ENCODE data around the gene HSPA1A.

GRCh38 chr6:31834367-31835250 is 19.3 kb downstream of the HSPA1A start:
- TF ChIP-seq, protein P1, sequence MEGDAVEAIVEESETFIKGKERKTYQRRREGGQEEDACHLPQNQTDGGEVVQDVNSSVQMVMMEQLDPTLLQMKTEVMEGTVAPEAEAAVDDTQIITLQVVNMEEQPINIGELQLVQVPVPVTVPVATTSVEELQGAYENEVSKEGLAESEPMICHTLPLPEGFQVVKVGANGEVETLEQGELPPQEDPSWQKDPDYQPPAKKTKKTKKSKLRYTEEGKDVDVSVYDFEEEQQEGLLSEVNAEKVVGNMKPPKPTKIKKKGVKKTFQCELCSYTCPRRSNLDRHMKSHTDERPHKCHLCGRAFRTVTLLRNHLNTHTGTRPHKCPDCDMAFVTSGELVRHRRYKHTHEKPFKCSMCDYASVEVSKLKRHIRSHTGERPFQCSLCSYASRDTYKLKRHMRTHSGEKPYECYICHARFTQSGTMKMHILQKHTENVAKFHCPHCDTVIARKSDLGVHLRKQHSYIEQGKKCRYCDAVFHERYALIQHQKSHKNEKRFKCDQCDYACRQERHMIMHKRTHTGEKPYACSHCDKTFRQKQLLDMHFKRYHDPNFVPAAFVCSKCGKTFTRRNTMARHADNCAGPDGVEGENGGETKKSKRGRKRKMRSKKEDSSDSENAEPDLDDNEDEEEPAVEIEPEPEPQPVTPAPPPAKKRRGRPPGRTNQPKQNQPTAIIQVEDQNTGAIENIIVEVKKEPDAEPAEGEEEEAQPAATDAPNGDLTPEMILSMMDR (conservative IDR thresholded peaks at IDR 0.05; ENCODE audit: low read length) = no peak
- TF ChIP-seq EZH2phosphoT487 (IDR thresholded peaks at IDR 0.05; ENCODE audit: borderline replicate concordance) = no peak
